K562 (cell line): ENCODE data around the gene RSRP1. TPM values are rescaled to one million over a fixed set of nuclear protein-coding genes. Genes with fewer than 3 reads are reported as not detected.
A peak's percentile ranks its signal among the peaks of the same experiment; 100 is the strongest.
"Not testable (repeated sequence)": the region's sequence is repeated elsewhere in the genome, so short reads cannot be mapped to it uniquely, and the experiment has no call there.

Source experiments
- ATAC-seq: fragments of 200-7000 bp; cut with Tn5 transposase; 3 replicates; pipeline ENCODE4 v1.9.1; 2020; ENCODE audit warnings: moderate library complexity
- BruUV-seq: library from RNA; stranded (reverse); fragments of 400-500 nt; replicated peaks from 2 replicates; lab custom pipeline; 2021; lab: Mats Ljungman, UMichigan
- CTCF ChIA-PET: fragments of 300-600 bp; formaldehyde crosslinking; extraction: SDS; loops from one replicate; lab custom pipeline; 2021; ENCODE audit warnings: low intra/inter-chr PET ratio; lab: Yijun Ruan, JAX
- POLR2A ChIA-PET: fragments of 300-600, 350-650 bp; sonication (Branson Sonifier 250); formaldehyde crosslinking; extraction: SDS; loops from one replicate; lab custom pipeline; 2021; ENCODE audit warnings: antibody characterized with exemption, inconsistent platforms; lab: Yijun Ruan, JAX
- DNase-seq, 4 experiments: peaks; one replicate each; pipeline versions ENCODE4 v3.0.0 to v3.0.0-alpha.2; 2011 to 2018; ENCODE audit warnings: low spot score in 3 of 4, mixed read lengths in 3 of 4; ENCODE audit errors: extremely low read depth in 1 of 4
- FAIRE-seq: peaks from 2 replicates; lab custom pipeline; 2011; peaks lifted over from hg19 to GRCh38; lab: Jason Lieb, UNC
- H2AFZ ChIP-seq: 2 replicates; pipeline ENCODE4 v1.6.0; 2011; ENCODE audit warnings: low read depth, low read length, control low read depth, inconsistent platforms
- H3K27ac ChIP-seq: fragments of 200-600 bp; 3 replicates; pipeline ENCODE4 v1.8.0; 2011; ENCODE audit warnings: low read depth, mild to moderate bottlenecking, control low read depth, inconsistent platforms, low read length, moderate library complexity, mixed read lengths; ENCODE audit errors: extremely low read depth
- H3K27me3 ChIP-seq, 2 experiments: fragments of 300-600 bp in 1 of 2; 2 replicates in 1 of 2; 3 replicates in 1 of 2; pipeline versions ENCODE4 v1.6.0 to v1.8.0; 2011; ENCODE audit warnings: inconsistent platforms in 2 of 2, low read length in 2 of 2, mild to moderate bottlenecking in 1 of 2, mixed read lengths in 1 of 2, moderate library complexity in 1 of 2; ENCODE audit not compliant: control insufficient read depth in 2 of 2, insufficient read depth in 2 of 2
- H3K36me3 ChIP-seq: fragments of 300-600 bp; 3 replicates; pipeline ENCODE4 v1.8.0; 2011; ENCODE audit warnings: mild to moderate bottlenecking, low read length, inconsistent platforms; ENCODE audit not compliant: control insufficient read depth, insufficient read depth
- H3K4me1 ChIP-seq, 2 experiments: fragments of 200-600 bp in 1 of 2; replicated peaks in 1 of 2; 2 replicates in 1 of 2; 3 replicates in 1 of 2; pipeline versions ENCODE4 v1.5.1 to v1.8.0; 2011; ENCODE audit warnings: inconsistent platforms in 2 of 2, low read length in 2 of 2, mild to moderate bottlenecking in 1 of 2, mixed read lengths in 1 of 2, moderate library complexity in 1 of 2; ENCODE audit not compliant: control insufficient read depth in 2 of 2, insufficient read depth in 2 of 2
- H3K4me2 ChIP-seq: 2 replicates; pipeline ENCODE4 v1.6.1; 2011; ENCODE audit warnings: low read length, control low read depth, inconsistent platforms, mixed read lengths; ENCODE audit not compliant: insufficient read depth
- H3K4me3 ChIP-seq: fragments of 200-600 bp; sonication (generic), shearing (Covaris generic); 2 replicates; pipeline ENCODE4 v1.5.1; 2016; ENCODE audit warnings: control low read depth, inconsistent platforms
- H3K79me2 ChIP-seq: fragments of 200-600 bp; 3 replicates; pipeline ENCODE4 v1.8.0; 2011; ENCODE audit warnings: low read length, inconsistent platforms; ENCODE audit not compliant: control insufficient read depth, insufficient read depth
- H3K9ac ChIP-seq, 2 experiments: 2 replicates each; pipeline versions ENCODE4 v1.6.0 to v1.6.1; 2011; ENCODE audit warnings: low read depth in 2 of 2, low read length in 2 of 2, control low read depth in 1 of 2, inconsistent platforms in 1 of 2, mild to moderate bottlenecking in 1 of 2, mixed read lengths in 1 of 2; ENCODE audit not compliant: insufficient read depth in 1 of 2
- H3K9me1 ChIP-seq: one replicate; pipeline ENCODE4 v1.6.0; 2011; ENCODE audit warnings: inconsistent platforms, mild to moderate bottlenecking, low read length, moderate library complexity; ENCODE audit not compliant: control insufficient read depth, insufficient read depth
- H3K9me3 ChIP-seq: replicated peaks from 2 replicates; pipeline ENCODE4 v1.5.1; 2011; ENCODE audit warnings: low read depth, low read length, inconsistent platforms; ENCODE audit not compliant: control insufficient read depth, insufficient read depth
- H4K20me1 ChIP-seq: replicated peaks from 2 replicates; pipeline ENCODE4 v1.6.1; 2011; ENCODE audit warnings: low read length, inconsistent platforms, mixed read lengths; ENCODE audit not compliant: control insufficient read depth, insufficient read depth
- EGR1 ChIP-seq: fragments of 450-650 bp; conservative IDR thresholded peaks from 2 replicates; pipeline ENCODE4 v1.6.1; 2017; ENCODE audit warnings: mild to moderate bottlenecking
- FOXK2 ChIP-seq, 2 experiments: fragments of 450-650 bp; IDR thresholded peaks in 1 of 2; conservative IDR thresholded peaks in 1 of 2; 2 replicates each; pipeline ENCODE4 v1.6.1; 2016; ENCODE audit warnings: low read depth in 2 of 2, mild to moderate bottlenecking in 1 of 2
- KLF13 ChIP-seq: fragments of 450-650 bp; IDR thresholded peaks from 2 replicates; pipeline ENCODE4 v1.6.1; 2016; ENCODE audit warnings: missing genetic modification characterization, low read depth, mild to moderate bottlenecking, missing compliant biosample characterization, moderate library complexity, borderline replicate concordance
- MEIS2 ChIP-seq: fragments of 450-650 bp; IDR thresholded peaks from 2 replicates; pipeline ENCODE4 v1.6.1; 2014; ENCODE audit warnings: mild to moderate bottlenecking; ENCODE audit not compliant: partially characterized antibody
- NRF1 ChIP-seq, 2 experiments: fragments of 450-650 bp; IDR thresholded peaks in 1 of 2; conservative IDR thresholded peaks in 1 of 2; 2 replicates each; pipeline ENCODE4 v1.6.1; 2014; ENCODE audit warnings: mild to moderate bottlenecking in 2 of 2
- PBX2 ChIP-seq, 2 experiments: IDR thresholded peaks in 1 of 2; conservative IDR thresholded peaks in 1 of 2; 2 replicates each; pipeline ENCODE4 v1.6.1; 2016; ENCODE audit warnings: low read depth in 2 of 2, mild to moderate bottlenecking in 1 of 2, missing compliant biosample characterization in 1 of 2, missing genetic modification characterization in 1 of 2, moderate library complexity in 1 of 2
- PHF8 ChIP-seq: fragments of 200-600 bp; sonication (generic); IDR thresholded peaks from 2 replicates; pipeline ENCODE4 v1.6.1; 2012; ENCODE audit warnings: mixed run types, mild to moderate bottlenecking, inconsistent platforms, low read length, moderate library complexity, borderline replicate concordance
- PKNOX1 ChIP-seq: fragments of 450-650 bp; IDR thresholded peaks from 2 replicates; pipeline ENCODE4 v1.6.1; 2016
- POLR2G ChIP-seq: fragments of 200-400 bp; formaldehyde crosslinking; IDR thresholded peaks from 2 replicates; pipeline ENCODE4 v1.6.1; 2017; ENCODE audit warnings: low read depth, mild to moderate bottlenecking, antibody characterized with exemption, low read length, moderate library complexity
- RBFOX2 ChIP-seq: fragments of 200-400 bp; formaldehyde crosslinking; IDR thresholded peaks from 2 replicates; pipeline ENCODE4 v1.6.1; 2017; ENCODE audit warnings: low read depth, mild to moderate bottlenecking, low read length, moderate library complexity
- TFAP4 ChIP-seq: sonication (generic); formaldehyde crosslinking; IDR thresholded peaks from 2 replicates; pipeline ENCODE4 v1.8.0; 2022; ENCODE audit warnings: missing genetic modification reagents, mild to moderate bottlenecking, moderate library complexity, borderline replicate concordance
- ZBTB2 ChIP-seq: fragments of 450-650 bp; IDR thresholded peaks from 2 replicates; pipeline ENCODE4 v1.6.1; 2016; ENCODE audit warnings: antibody characterized with exemption
- WGBS: fragments of 100-300 bp; shearing (Covaris generic); methylation state at CpG from one replicate; pipeline ENCODE4 v1.1.6; 2016; ENCODE audit warnings: low coverage, mixed read lengths; ENCODE audit not compliant: insufficient coverage; ENCODE audit errors: missing lambda C conversion rate; 5-methylcytosine and 5-hydroxymethylcytosine counted together
- in situ Hi-C: fragments of 300-500 bp; cut with MboI; formaldehyde crosslinking; loops from 4 replicates; pipeline ENCODE4 v1.15.0; 2018; ENCODE audit warnings: inconsistent platforms, mixed read lengths
- intact Hi-C: fragments of 100-400 bp; cut with micrococcal nuclease; formaldehyde crosslinking; loops from 2 replicates; pipeline ENCODE4 v1.14.2; 2022
- polyA plus RNA-seq, 8 experiments: library from polyadenylated mRNA; depleted of rRNA in 4 of 8; stranded (reverse) in 5 of 8; unstranded in 3 of 8; fragments of >200 nt; fragmentation: Nextera tagmentation in 2 of 8; fragmentation: Illumina TruSeq in 1 of 8; extraction: Ambion mirVana in 2 of 8; extraction: Trizol in 1 of 8; gene quantifications; 2 replicates each; pipeline versions ENCODE4 v1.2.1 to v1.2.3, GENCODE V29; 2011 to 2014; ENCODE audit warnings: inconsistent platforms in 1 of 8, missing spikeins in 1 of 8
- total RNA-seq, 7 experiments: library from RNA; depleted of rRNA in 6 of 7; stranded (reverse); fragments of >200 nt in 6 of 7; fragmentation: Illumina TruSeq in 2 of 7; extraction: Trizol in 2 of 7; gene quantifications; 2 replicates each; pipeline versions ENCODE4 v1.2.1 to v1.2.3, GENCODE V29; 2011 to 2021; ENCODE audit warnings: low replicate concordance in 1 of 7

RSRP1 gene
- total and polyA plus RNA-seq, 9 of the 15 experiments (the other 6 are each of a cell fraction or from before 2014, with no cell fraction given): 27.2 to 283 (median 146) TPM

- H2AFZ ChIP-seq: peak overlapping the region; percentile 80
- in situ Hi-C loops; H3K36me3 ChIP-seq; H3K9me3 ChIP-seq; H3K27me3 ChIP-seq; H3K4me1 ChIP-seq; H3K9me1 ChIP-seq; intact Hi-C loops; CTCF ChIA-PET; H3K79me2 ChIP-seq; H4K20me1 ChIP-seq; TF ChIP-seq PBX2 (CRISPR knock-in tag; IDR thresholded peaks at IDR 0.05; ENCODE audit: low read depth): not testable (repeated sequence)
- peak; percentile 9 to 76 (median 22) for DNase-seq
- peak overlapping the region; percentile 41 for H3K4me3 ChIP-seq
- peak; percentile 83 for ATAC-seq
- H3K9ac ChIP-seq: peak overlapping the region; percentile 53 to 87; a peak in 3 of 4 replicates
- TF ChIP-seq PHF8: peak; percentile 20; the same call in 1 of the 2 replicates
- peak; percentile 48 for TF ChIP-seq POLR2G
- peak; percentile 28; the same call in 1 of the 2 replicates for TF ChIP-seq KLF13
- TF ChIP-seq MEIS2: peak; percentile 78
- TF ChIP-seq TFAP4 (CRISPR knock-in tag): peak; percentile 27; the same call in 1 of the 2 replicates
- TF ChIP-seq FOXK2 (conservative IDR thresholded peaks at IDR 0.05 in 1 of 2, IDR thresholded peaks at IDR 0.05 in 1 of 2; ENCODE audit: low read depth in 2 of 2): peak in 1 of 2 experiments; percentile 57; a peak in 2 of 4 replicates
- peak; percentile 90 for TF ChIP-seq EGR1
- TF ChIP-seq PKNOX1: peak; percentile 91
- peak; percentile 62 for TF ChIP-seq RBFOX2
- peak; percentile 97 for TF ChIP-seq NRF1 (conservative IDR thresholded peaks at IDR 0.05 in 1 of 2, IDR thresholded peaks at IDR 0.05 in 1 of 2)
- TF ChIP-seq PBX2 (tag; conservative IDR thresholded peaks at IDR 0.05; ENCODE audit: low read depth): peak; percentile 55; the same call in 1 of the 2 replicates
- peak; percentile 74; the same call in 1 of the 2 replicates for TF ChIP-seq ZBTB2
- peak overlapping the region; percentile 80 for H3K27ac ChIP-seq
- WGBS: under 1% methylated on average over 18 of the region's 56 CpGs
- H3K4me2 ChIP-seq: peak overlapping the region; percentile 68
- TSS peak; percentile 61 for BruUV-seq
- FAIRE-seq: peak; percentile 64
- POLR2A ChIA-PET: interaction anchor here (0.6 kb wide), 1 partner anchor 163 kb away, joined by 3 read pairs; the partner anchor contains the start of gene MACO1
Measured at GRCh38 chr1:25267288-25268142, 20.3 kb upstream of the RSRP1 start.
